ENCODE measurements around the gene OGA. TPM values are rescaled to one million over a fixed set of nuclear protein-coding genes. Genes with fewer than 3 reads are reported as not detected.

Gene OGA
- total and polyA plus RNA-seq, 2 of the 8 experiments (the other 6 are each of a cell fraction or from before 2014, with no cell fraction given): 31.2 to 107 TPM

DNA sequence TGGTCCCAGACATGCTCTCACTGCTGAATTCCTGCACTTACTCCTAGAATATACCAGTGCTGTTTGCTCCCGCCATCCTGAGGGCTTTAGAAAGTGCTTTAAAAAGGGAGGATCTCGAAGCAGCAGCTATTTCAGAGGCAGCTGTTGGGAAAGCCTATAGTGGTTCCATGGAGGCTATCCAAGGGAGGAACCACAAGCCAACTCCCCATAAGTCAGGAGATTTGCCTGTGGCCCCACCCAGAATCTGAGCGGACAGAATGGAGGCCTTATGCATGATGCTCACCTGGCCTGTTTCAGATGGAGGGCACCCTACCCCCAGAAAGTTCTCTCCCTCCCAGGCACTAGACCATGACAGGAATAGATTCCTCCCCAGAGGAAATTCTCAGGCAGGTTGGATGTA is 27.6 kb upstream of the OGA start (continued):
- no peak for TF ChIP-seq CHD7 (IDR thresholded peaks at IDR 0.05; ENCODE audit: insufficient replicate concordance, low read length)
- TF ChIP-seq CHD1 (IDR thresholded peaks at IDR 0.05; ENCODE audit: low read depth, low read length): no peak
- no peak for TF ChIP-seq JUND (IDR thresholded peaks at IDR 0.05; ENCODE audit: low read length)
- TF ChIP-seq CEBPB (IDR thresholded peaks at IDR 0.05; ENCODE audit: low read depth, low read length): no peak
- TF ChIP-seq, protein P1, sequence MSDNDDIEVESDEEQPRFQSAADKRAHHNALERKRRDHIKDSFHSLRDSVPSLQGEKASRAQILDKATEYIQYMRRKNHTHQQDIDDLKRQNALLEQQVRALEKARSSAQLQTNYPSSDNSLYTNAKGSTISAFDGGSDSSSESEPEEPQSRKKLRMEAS (IDR thresholded peaks at IDR 0.05): no peak
- TF ChIP-seq ATF2 (IDR thresholded peaks at IDR 0.05; ENCODE audit: low read length): no peak
- TF ChIP-seq CREB1 (IDR thresholded peaks at IDR 0.05): no peak

Measured in H1 (cell line).